Sigmoid colon (tissue), 4 donors: ENCODE results near the gene PACRG.

ENCODE experiments used
- EP300 ChIP-seq, 4 donors: sonication (generic); formaldehyde crosslinking; IDR thresholded peaks; one replicate each; pipeline ENCODE4 v1.6.1; 2017; ENCODE audit warnings: antibody characterized with exemption in 4 of 4
- POLR2A ChIP-seq, 2 donors: fragments of 450-650 bp; IDR thresholded peaks; one replicate each; pipeline ENCODE4 v1.6.1; 2016; ENCODE audit warnings: antibody characterized with exemption in 2 of 2, mild to moderate bottlenecking in 2 of 2, moderate library complexity in 2 of 2
- POLR2AphosphoS5 ChIP-seq, 4 donors: sonication (generic); formaldehyde crosslinking; IDR thresholded peaks; one replicate each; pipeline ENCODE4 v1.6.1; 2017; ENCODE audit warnings: antibody characterized with exemption in 4 of 4
- TF ChIP-seq, protein P1 (sequence below), 4 experiments: fragments of 450-650 bp in 3 of 4; fragments of 200-600 bp in 1 of 4; IDR thresholded peaks; one replicate each; pipeline ENCODE4 v1.5.1; 2016 to 2019; ENCODE audit warnings: antibody characterized with exemption in 4 of 4, mild to moderate bottlenecking in 3 of 4, moderate library complexity in 2 of 4

DNA sequence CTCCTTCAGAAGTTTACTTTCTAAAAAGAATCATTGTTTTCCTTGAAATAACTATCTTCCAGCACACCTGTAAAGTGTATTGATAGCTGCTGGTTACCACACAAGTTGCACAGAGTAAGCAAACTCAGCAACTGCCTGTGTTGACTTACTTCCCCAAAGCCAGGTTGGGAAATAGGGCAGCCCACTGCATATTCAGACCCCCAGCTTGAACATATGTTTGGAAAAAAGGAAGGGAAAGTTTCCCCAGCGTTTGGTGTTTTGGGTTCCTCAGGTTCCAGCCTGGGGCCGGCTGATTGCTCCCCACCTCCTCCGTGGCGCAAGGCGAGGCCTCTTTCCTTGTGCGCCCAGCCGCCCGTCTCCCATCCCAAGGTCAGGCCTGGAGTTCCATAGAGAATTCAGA, 616.6 kb downstream of the PACRG start:
- TF ChIP-seq EP300 (IDR thresholded peaks at IDR 0.05) (no peak), POLR2A (IDR thresholded peaks at IDR 0.05) (no peak), POLR2AphosphoS5 (IDR thresholded peaks at IDR 0.05) (no peak)
- TF ChIP-seq, protein P1, sequence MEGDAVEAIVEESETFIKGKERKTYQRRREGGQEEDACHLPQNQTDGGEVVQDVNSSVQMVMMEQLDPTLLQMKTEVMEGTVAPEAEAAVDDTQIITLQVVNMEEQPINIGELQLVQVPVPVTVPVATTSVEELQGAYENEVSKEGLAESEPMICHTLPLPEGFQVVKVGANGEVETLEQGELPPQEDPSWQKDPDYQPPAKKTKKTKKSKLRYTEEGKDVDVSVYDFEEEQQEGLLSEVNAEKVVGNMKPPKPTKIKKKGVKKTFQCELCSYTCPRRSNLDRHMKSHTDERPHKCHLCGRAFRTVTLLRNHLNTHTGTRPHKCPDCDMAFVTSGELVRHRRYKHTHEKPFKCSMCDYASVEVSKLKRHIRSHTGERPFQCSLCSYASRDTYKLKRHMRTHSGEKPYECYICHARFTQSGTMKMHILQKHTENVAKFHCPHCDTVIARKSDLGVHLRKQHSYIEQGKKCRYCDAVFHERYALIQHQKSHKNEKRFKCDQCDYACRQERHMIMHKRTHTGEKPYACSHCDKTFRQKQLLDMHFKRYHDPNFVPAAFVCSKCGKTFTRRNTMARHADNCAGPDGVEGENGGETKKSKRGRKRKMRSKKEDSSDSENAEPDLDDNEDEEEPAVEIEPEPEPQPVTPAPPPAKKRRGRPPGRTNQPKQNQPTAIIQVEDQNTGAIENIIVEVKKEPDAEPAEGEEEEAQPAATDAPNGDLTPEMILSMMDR (IDR thresholded peaks at IDR 0.05): no peak
